Neural cell (in vitro differentiated cells): ENCODE data around the gene ZMYND11. TPM values are rescaled to one million over a fixed set of nuclear protein-coding genes. Genes with fewer than 3 reads are reported as not detected.

Experiments
- H2AFZ ChIP-seq: fragments of 200-600, 300-800 bp; sonication (generic), shearing (Covaris generic); 2 replicates; pipeline ENCODE4 v1.6.0; 2014; ENCODE audit warnings: low read depth, mild to moderate bottlenecking, antibody characterized with exemption, low read length, moderate library complexity
- H3F3A ChIP-seq: fragments of 200-600 bp; shearing (Covaris generic); 2 replicates; pipeline ENCODE4 v1.6.1; 2016; ENCODE audit warnings: mild to moderate bottlenecking, moderate library complexity, mixed read lengths, antibody characterized with exemption, low read length; ENCODE audit not compliant: insufficient read depth, poor library complexity, severe bottlenecking
- H3K27ac ChIP-seq: fragments of 200-600, 300-800 bp; sonication (generic), shearing (Covaris generic); 2 replicates; pipeline ENCODE4 v1.5.1; 2014; ENCODE audit warnings: mild to moderate bottlenecking, low read length, moderate library complexity
- H3K27me3 ChIP-seq: fragments of 300-800, 200-600 bp; sonication (generic), shearing (Covaris generic); 2 replicates; pipeline ENCODE4 v1.6.0; 2014; ENCODE audit warnings: mild to moderate bottlenecking, low read depth, low read length, moderate library complexity; ENCODE audit not compliant: insufficient read depth
- H3K36me3 ChIP-seq: fragments of 300-800, 200-600 bp; sonication (generic), shearing (Covaris generic); 2 replicates; pipeline ENCODE4 v1.5.1; 2014; ENCODE audit warnings: mild to moderate bottlenecking, antibody characterized with exemption, low read length, moderate library complexity; ENCODE audit not compliant: insufficient read depth
- H3K4me2 ChIP-seq: fragments of 300-800, 200-600 bp; sonication (generic), shearing (Covaris generic); 2 replicates; pipeline ENCODE4 v1.6.0; 2014; ENCODE audit warnings: mild to moderate bottlenecking, low read length
- H3K4me3 ChIP-seq: fragments of 300-800, 200-600 bp; sonication (generic), shearing (Covaris generic); 2 replicates; pipeline ENCODE4 v1.5.1; 2014; ENCODE audit warnings: mild to moderate bottlenecking, low read length, moderate library complexity
- H3K79me2 ChIP-seq: fragments of 200-600 bp; shearing (Covaris generic); replicated peaks from 2 replicates; pipeline ENCODE4 v1.6.0; 2014; ENCODE audit warnings: mild to moderate bottlenecking, low read length, moderate library complexity; ENCODE audit not compliant: insufficient read depth
- H3K9ac ChIP-seq: fragments of 300-800, 200-600 bp; sonication (generic), shearing (Covaris generic); 2 replicates; pipeline ENCODE4 v1.6.1; 2016; ENCODE audit warnings: mild to moderate bottlenecking, low read length, mixed read lengths
- H3K9me2 ChIP-seq: fragments of 200-600 bp; shearing (Covaris generic); 2 replicates; pipeline ENCODE4 v1.6.1; 2016; ENCODE audit warnings: mild to moderate bottlenecking, low read length, mixed read lengths; ENCODE audit not compliant: insufficient read depth
- H3K9me3 ChIP-seq: fragments of 200-600, 300-800 bp; sonication (generic), shearing (Covaris generic); 2 replicates; pipeline ENCODE4 v1.6.1; 2016; ENCODE audit warnings: mild to moderate bottlenecking, mixed run types, low read length, moderate library complexity, mixed read lengths
- H4K20me1 ChIP-seq: fragments of 200-600 bp; shearing (Covaris generic); 2 replicates; pipeline ENCODE4 v1.6.1; 2016; ENCODE audit warnings: mild to moderate bottlenecking, mixed run types; ENCODE audit not compliant: insufficient read depth
- EP300 ChIP-seq: fragments of 450-650 bp; conservative IDR thresholded peaks from 2 replicates; pipeline ENCODE4 v1.6.1; 2014; ENCODE audit warnings: antibody characterized with exemption, mild to moderate bottlenecking, moderate library complexity; ENCODE audit not compliant: poor library complexity, severe bottlenecking
- EZH2 ChIP-seq: fragments of 200-600, 300-800 bp; shearing (Covaris generic), sonication (generic); IDR thresholded peaks from 2 replicates; pipeline ENCODE4 v1.6.1; 2014; ENCODE audit warnings: antibody characterized with exemption, low read length, borderline replicate concordance, mild to moderate bottlenecking; ENCODE audit not compliant: insufficient read depth, poor library complexity, severe bottlenecking
- MXI1 ChIP-seq: fragments of 450-650 bp; conservative IDR thresholded peaks from 2 replicates; pipeline ENCODE4 v1.6.1; 2014; ENCODE audit warnings: antibody characterized with exemption, mild to moderate bottlenecking; ENCODE audit not compliant: poor library complexity, severe bottlenecking
- POLR2AphosphoS5 ChIP-seq: IDR thresholded peaks from 2 replicates; pipeline ENCODE4 v1.6.1; 2012
- RAD21 ChIP-seq: fragments of 450-650 bp; conservative IDR thresholded peaks from 2 replicates; pipeline ENCODE4 v1.6.1; 2014; ENCODE audit warnings: antibody characterized with exemption, mild to moderate bottlenecking, moderate library complexity
- REST ChIP-seq: IDR thresholded peaks from 2 replicates; pipeline ENCODE4 v1.6.1; 2012; ENCODE audit warnings: borderline replicate concordance
- SMC3 ChIP-seq: fragments of 450-650 bp; conservative IDR thresholded peaks from 2 replicates; pipeline ENCODE4 v1.6.1; 2014; ENCODE audit warnings: antibody characterized with exemption, mild to moderate bottlenecking, moderate library complexity; ENCODE audit not compliant: poor library complexity
- TAF1 ChIP-seq: IDR thresholded peaks from 2 replicates; pipeline ENCODE4 v1.6.1; 2012; ENCODE audit warnings: low read depth
- polyA plus RNA-seq: library from polyadenylated mRNA; depleted of rRNA; stranded (reverse); fragments of >200 nt; gene quantifications from 2 replicates; pipeline ENCODE4 v1.2.3, GENCODE V29; 2014
- TF ChIP-seq, protein P1 (sequence below): fragments of 450-650 bp; IDR thresholded peaks from 2 replicates; pipeline ENCODE4 v1.5.1; 2014; ENCODE audit warnings: antibody characterized with exemption, mild to moderate bottlenecking, moderate library complexity; ENCODE audit not compliant: poor library complexity, severe bottlenecking

The ZMYND11 gene
- polyA plus RNA-seq, 1 donor from 2014 or later, result 122 TPM

DNA sequence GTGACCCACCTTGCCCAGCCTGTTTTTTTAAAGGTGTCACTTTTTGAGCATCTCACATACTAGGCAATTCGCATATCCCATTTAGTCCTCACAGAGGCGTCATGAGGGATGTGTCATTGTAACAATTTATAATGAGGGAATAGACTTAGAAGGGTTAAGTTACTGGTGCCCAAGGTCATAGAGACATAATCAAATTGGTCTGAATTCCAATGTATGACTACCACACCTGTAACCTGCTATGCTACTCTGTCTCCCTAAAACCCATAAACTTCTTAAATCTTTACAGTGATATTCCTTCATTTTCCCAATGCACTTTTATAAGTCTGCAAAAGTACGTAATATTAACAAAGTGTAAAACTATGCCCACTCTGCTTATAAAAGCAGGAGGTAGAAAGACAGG, 7.1 kb downstream of the ZMYND11 start:
- no peaks in the 10 kb centered on the region for H3K27me3 ChIP-seq
- H3K79me2 ChIP-seq, result peaks cover 92% of the 10 kb centered on the region
- no peaks in the 10 kb centered on the region for H3K9me2 ChIP-seq
- no peak overlapping the region for H3K27ac ChIP-seq
- TF ChIP-seq EZH2, result no peak
- no peak for TF ChIP-seq RAD21
- no peak for TF ChIP-seq TAF1
- no peak for TF ChIP-seq POLR2AphosphoS5
- no peak for TF ChIP-seq REST
- TF ChIP-seq, protein P1, sequence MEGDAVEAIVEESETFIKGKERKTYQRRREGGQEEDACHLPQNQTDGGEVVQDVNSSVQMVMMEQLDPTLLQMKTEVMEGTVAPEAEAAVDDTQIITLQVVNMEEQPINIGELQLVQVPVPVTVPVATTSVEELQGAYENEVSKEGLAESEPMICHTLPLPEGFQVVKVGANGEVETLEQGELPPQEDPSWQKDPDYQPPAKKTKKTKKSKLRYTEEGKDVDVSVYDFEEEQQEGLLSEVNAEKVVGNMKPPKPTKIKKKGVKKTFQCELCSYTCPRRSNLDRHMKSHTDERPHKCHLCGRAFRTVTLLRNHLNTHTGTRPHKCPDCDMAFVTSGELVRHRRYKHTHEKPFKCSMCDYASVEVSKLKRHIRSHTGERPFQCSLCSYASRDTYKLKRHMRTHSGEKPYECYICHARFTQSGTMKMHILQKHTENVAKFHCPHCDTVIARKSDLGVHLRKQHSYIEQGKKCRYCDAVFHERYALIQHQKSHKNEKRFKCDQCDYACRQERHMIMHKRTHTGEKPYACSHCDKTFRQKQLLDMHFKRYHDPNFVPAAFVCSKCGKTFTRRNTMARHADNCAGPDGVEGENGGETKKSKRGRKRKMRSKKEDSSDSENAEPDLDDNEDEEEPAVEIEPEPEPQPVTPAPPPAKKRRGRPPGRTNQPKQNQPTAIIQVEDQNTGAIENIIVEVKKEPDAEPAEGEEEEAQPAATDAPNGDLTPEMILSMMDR, result no peak
- no peak for TF ChIP-seq MXI1
- TF ChIP-seq SMC3, result no peak
- TF ChIP-seq EP300, result no peak
- H2AFZ ChIP-seq, result no peak overlapping the region
- H3K9me3 ChIP-seq, result no peaks in the 10 kb centered on the region
- H3K4me3 ChIP-seq, result no peak overlapping the region
- H3K36me3 ChIP-seq, result no peaks in the 10 kb centered on the region
- no peak overlapping the region for H3K4me2 ChIP-seq
- H4K20me1 ChIP-seq, result no peaks in the 10 kb centered on the region
- no peak overlapping the region for H3K9ac ChIP-seq
- no peaks in the 10 kb centered on the region for H3F3A ChIP-seq

DNA sequence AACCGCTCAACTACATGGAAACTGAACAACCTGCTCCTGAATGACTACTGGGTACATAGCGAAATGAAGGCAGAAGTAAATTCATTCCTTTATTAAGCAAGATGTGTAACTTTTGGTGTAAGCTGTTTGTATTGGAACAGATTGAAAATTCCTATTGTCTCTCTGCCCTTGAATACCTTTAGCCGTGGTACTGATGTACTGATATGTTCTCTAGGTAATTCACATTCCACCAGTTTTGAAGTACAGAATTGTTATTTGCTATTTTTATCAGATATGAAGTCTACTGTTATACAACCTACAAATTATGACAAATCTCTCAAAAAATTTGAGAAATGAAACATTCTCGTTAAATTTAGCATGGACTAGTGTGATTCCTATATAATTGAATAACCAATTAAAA, 17.7 kb downstream of the ZMYND11 start:
- Histone ChIP-seq H3K27me3 (no peaks in the 10 kb centered on the region), H4K20me1 (no peaks in the 10 kb centered on the region), H3K4me3 (no peak overlapping the region), H3K27ac (no peak overlapping the region), H3K9ac (no peak overlapping the region), H3K9me3 (no peaks in the 10 kb centered on the region), H3K9me2 (no peaks in the 10 kb centered on the region), H2AFZ (no peak overlapping the region), H3K36me3 (no peaks in the 10 kb centered on the region), H3F3A (no peaks in the 10 kb centered on the region), H3K79me2 (peaks cover 53% of the 10 kb centered on the region), H3K4me2 (no peak overlapping the region)
- no peak for TF ChIP-seq SMC3
- no peak for TF ChIP-seq TAF1
- no peak for TF ChIP-seq REST
- no peak for TF ChIP-seq EZH2
- no peak for TF ChIP-seq EP300
- no peak for TF ChIP-seq MXI1
- TF ChIP-seq, protein P1, result no peak
- TF ChIP-seq POLR2AphosphoS5, result no peak
- no peak for TF ChIP-seq RAD21
